ENCODE results near the gene NPY5R.

DNA sequence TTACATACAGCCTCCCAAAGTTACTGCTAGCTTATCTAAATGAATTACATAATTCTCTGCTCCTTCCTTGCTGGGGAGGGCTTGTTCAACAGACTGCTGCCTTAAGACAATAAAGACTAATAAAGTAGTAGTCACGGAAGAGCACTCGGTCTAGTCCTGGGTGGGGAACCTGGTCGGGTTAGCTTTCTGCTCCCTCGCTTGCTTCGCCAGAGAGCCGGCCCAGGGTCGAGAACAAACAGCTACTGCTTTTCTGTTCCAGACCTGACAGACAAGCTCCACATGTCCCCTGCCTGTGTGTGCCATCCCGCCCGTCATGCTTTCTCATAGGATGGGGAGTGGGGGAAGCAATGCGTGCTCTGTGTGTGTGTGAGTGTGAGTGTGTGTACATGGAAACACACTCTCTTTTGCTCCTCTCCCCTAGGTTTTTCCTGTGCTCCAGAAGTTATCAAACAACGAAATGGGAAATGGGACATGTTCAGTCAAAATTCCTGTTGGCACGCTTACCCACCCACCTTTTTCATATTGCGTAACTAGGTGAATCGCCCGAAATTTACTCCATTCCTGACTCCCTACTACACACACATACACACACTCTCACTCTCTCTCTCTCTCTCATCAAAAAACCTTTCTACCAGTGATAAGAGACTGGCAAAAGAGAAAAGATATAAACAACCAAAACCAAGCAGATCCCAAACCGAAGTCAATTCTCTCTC lies 12.6 kb upstream of the NPY5R start:
- TF ChIP-seq CTCF (conservative IDR thresholded peaks at IDR 0.05) = no peak
- TF ChIP-seq EZH2 (IDR thresholded peaks at IDR 0.05; ENCODE audit: low read depth) = no peak
